HG02870 (cell line): ENCODE results near the gene TSHB.
"Not testable (repeated sequence)": the region's sequence is repeated elsewhere in the genome, so short reads cannot be mapped to it uniquely, and the experiment has no call there.

Experiments used
- ATAC-seq: cut with Tn5 transposase; IDR thresholded peaks from one replicate; pipeline ENCODE4 v1.9.1; 2021; ENCODE audit warnings: mild to moderate bottlenecking, moderate library complexity; ENCODE audit not compliant: unreplicated experiment

TSHB gene

DNA sequence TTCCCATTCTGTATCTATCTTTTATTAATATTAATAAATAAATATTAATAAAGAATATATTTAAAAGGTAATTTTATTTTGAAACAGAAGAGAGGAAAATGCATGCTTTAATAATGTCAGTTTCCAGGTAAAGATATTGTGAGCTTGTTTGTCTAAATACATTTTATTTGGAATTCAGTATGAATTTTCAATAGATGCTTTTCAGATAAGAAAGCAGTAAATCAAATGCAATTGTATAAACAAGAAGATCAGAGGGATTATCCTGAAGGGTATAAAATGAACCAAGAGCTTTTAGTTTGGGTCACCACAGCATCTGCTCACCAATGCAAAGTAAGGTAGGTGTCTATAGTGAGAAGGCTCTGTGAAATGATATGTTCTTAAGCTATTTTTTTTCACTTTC, at the start of gene TSHB:
Gene TSHB, plus strand, starts transcription at position 301 of the 400 bp plus-strand sequence. CDS start 3,537 bp downstream, outside the sequence.
- no peak for ATAC-seq

DNA sequence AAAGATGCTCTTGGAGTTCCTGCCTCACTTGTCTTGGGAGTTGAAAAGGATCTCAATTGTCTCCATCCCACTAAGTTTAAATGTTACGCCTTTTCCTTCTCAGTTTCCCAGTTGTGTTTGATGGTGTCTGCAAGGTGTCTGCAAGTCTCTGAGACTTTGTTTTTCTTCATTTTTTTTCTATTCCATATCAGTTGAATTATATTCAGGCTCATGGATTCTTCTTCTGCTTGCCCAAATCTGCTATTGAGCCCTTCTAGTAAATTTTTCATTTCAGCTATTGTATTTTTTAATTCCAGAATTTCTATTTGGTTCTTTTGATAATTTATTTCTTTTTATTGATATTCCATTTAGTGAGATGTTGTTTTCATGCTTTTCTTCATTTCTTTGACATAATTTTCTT, 47.4 kb upstream of the TSHB start:
- ATAC-seq: no peak

DNA sequence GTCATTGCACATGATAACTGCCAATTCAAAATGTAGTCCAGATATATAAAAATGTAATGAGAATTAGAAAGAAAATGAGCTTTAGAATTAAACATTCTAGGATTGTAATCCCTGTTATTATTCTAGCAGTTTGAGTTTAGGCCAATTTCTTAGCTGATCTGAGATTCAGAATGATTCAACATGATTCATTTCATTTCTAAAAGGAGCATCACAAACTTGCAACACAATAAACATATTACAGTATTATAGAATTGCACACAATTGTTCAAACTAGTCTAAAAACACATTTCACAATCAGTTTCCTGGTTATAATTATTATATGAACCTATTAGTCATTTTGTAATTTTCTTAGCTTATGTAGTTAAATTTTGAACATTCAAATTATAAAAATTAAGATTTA, 43.3 kb upstream of the TSHB start:
- ATAC-seq: no peak

DNA sequence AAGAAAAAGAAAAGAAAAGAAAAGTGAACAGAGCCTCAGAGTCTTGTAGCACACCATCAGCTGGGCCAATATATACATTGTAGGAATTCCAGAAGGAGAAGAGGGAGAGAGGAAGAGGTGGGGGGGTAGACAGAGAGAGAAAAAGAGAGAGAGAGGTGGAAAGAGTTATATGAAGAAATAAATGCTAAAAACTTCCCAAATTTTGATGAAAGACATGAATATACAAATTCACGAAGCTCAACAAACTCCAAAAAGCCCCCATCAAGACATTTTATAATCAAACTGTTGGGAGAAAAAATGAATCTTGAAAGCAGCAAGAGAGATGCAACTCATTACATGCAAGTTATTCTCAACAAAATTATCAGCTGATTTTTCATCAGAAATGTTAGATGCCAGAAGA, 41.5 kb upstream of the TSHB start:
- ATAC-seq: no peak

DNA sequence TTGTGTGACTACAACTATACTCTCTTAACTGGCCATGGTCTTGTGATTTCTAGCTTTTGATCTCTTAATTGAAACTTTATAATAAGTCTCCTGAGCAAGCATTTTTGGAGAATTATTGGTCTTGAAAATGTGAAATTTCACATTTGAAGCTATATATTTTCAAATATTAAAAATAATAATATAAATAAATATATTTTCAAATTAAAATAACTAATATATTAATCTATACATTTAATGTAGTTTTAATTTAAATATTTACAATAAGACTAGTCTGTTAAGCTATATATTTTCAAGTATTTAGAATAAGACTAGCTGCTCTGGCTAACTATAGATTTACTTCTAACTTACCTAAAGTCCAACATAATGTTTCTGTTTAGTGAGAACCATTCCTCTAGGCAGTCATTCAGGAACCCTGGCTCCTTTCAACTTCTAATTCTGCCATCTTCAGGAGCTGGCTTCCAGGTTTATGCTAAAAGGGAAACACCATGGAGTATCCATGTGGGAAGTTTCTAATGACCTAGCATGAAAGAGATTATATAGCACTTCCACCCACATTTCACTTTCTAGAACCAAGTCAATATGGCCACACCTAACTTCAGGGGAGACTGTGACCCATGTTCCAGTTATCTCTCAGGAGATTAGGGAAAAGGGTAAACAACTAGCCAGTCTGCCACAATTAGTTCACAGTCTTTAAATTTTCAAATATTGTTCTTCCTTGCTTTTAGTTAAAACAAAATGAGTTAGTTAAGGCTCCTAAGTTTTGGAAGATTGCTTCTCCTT, 31.9 kb upstream of the TSHB start:
- ATAC-seq: no peak

DNA sequence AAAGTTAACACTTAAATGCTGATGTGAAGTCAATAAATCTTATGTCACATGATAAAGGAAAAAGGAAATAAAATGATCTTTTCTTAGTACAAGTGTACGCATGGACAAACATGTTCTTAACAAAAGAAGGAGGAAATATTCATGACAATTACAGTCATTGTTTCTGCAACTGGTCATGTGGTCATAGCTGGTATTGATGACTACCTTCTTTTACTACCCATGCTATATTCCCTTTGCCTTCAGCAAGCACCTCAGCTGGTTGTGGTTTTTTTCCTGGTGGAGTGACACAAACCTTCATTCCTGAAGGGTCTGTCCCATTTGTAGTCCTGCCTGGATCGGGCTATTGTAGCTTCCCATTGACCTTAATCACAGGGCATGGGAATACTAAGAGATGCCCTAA, 23.4 kb upstream of the TSHB start:
- no peak for ATAC-seq

DNA sequence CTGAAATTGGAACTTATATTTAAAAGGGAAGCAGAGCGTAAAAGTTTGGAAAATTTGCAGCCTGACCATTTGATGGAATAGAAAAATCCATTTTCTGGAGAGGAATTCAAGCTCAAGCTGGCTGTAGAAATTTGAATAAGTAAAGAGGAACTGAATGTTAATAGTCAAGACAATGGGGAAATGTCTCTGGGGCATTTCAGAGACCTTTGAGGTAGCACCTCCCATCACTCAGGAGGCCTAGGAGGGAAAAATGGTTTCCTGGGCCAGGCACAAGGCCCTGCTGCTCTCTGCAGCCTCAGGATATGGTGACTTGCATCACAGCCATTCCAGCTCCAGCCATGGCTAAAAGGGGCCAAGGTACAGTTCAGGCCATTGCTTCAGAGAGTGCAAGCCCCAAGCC, 17.6 kb upstream of the TSHB start:
- no peak for ATAC-seq

DNA sequence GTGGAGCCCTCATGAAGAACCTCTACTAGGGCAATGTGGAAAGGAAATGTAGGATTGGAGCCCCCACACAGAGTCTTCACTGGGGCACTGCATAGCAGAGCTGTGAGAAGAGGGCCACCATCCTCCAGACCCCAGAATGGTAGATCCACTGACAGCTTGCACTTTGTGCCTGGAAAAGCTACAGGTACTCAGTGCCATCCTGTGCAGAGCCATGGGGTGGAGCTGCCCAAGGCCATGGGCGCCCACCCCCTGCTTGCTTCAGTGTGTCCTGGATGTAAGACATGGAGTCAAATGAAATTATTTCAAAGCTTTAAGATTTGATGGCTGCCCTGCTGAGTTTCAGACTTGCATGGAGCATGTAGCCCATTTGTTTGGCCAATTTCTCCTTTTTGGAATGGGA, 17.2 kb upstream of the TSHB start:
- ATAC-seq: no peak

DNA sequence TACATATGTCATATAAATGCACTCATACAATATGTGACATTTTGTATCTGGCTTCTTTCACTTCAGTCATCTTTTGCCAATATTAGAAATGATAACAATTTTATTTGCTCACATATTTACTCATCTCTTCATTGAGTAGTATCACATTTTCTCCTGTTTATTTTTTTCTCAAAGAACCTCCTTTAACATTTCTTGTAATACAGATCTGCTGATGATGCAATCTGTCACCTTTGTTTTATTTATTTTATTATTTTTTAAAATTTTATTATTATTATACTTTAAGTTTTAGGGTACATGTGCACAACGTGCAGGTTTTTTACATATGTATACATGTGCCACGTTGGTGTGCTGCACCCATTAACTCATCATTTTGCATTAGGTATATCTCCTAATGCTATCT, 15.8 kb upstream of the TSHB start:
- no peak for ATAC-seq

DNA sequence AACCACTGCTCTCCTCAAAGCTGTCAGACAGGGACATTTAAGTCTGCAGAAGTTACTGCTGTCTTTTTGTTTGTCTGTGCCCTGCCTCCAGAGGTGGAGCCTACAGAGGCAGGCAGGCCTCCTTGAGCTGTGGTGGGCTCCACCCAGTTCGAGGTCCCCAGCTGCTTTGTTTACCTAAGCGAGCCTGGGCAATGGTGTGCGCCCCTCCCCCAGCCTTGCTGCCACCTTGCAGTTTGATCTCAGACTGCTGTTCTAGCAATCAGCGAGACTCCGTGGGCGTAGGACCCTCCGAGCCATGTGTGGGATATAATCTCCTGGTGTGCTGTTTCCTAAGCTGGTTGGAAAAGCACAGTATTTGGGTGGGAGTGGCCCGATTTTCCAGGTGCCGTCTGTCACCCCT, 10.1 kb upstream of the TSHB start:
- ATAC-seq: not testable (repeated sequence)

DNA sequence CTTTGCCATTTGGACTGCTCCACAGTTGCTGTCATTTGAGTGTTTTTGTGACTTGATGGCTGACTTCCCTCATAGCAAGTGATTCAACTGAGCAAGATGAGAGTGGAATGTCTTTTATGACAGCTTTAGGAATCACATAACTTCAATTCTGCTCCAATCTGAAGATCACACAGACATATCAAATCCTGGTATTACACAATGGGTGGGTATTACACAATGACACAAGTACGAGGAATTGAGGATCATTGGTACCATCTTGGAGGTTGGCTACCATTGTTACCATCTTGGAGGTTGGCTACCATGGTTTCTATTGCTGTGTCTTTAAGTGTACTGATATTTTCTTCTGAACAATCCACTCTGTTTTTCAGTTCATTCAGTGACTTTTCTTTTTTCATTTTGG, 8.5 kb upstream of the TSHB start:
- no peak for ATAC-seq

DNA sequence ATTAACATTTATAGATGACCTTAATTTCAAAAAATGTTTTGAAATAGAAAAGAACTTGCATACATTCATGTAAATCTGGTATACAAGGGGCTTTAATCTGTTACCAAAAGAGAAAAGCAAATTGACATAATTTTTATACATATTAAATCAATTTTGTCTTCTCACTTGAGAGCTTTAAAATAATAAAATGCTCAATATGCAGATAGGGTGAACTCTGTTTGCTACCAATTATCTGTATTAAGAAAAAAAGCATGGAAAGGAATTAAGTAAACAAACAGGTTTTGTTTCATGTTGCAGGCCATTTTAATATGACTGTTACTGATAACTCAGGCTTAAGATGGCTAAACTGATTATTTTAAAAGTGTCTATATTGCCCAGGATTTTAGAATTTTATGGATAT, 6.0 kb upstream of the TSHB start:
- no peak for ATAC-seq

DNA sequence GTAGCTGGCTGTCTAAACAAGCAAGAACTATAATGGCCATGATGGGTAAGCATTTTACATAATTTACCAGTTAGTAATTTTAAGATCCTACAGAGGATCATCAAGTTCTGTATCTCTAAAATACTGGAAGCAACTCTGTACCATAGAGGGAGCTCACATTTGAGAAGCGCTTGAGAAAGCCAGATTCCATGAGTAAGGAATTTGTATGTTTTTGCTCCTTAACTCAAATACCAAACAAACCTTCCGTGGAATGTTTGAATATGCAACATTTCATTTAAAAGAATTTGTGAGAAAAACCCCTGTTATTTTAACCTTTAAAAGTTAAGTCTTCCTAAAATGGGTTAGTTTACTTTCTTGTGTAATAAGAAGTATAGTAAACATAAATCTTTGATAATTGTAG, 2.0 kb downstream of the TSHB start:
- ATAC-seq: no peak

DNA sequence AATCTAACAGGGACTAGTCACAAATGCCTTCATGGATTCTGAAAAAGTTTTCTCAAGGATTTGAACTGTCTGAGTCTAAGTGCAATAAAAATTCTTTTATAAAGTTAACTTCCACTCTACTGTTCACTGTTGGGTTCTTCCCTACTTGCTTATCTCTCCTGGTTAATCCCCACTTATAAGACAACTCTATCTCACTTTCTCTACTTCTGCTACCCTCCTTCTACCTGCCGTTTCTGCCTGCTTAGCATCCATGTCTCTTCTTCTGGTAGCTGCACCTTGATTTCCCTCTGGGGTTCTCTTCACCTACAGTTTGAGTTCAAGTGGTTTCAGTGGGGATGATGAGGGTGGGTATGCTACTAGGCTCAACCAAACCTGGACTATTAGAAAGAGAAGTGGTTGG, 6.0 kb downstream of the TSHB start:
- no peak for ATAC-seq

DNA sequence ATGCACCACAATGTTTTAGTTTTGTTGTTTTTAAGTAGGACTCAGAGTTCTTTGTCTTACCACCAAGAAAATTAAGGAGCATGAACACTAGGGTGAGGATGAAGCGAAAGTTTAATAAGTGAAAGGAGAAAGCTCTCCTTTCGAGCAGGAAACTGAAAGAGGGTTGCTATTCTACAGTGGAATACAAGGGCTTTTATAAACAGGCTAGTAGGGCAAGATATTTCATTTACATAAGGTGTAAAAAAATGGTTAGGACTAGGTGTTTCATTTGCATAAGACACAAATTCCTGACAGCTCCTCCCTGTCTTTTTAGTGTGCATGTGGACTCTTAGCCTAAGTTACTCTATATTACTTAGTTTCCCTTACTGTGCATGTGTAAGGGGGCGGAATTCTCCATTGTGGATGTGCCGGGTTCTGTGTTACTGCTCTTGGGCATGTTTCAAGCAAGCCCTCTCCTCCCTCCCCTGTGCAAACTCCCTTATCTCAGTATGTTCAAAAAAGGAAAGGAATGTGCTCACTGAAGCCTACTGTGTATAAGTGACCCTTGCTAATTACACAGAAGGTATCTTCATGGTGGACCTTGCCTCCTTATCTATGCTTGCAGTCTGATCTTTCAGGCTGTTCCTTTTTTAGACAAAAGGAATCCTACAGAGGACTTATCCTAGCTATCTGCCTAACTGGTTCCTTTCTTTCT, 7.3 kb downstream of the TSHB start:
- no peak for ATAC-seq

DNA sequence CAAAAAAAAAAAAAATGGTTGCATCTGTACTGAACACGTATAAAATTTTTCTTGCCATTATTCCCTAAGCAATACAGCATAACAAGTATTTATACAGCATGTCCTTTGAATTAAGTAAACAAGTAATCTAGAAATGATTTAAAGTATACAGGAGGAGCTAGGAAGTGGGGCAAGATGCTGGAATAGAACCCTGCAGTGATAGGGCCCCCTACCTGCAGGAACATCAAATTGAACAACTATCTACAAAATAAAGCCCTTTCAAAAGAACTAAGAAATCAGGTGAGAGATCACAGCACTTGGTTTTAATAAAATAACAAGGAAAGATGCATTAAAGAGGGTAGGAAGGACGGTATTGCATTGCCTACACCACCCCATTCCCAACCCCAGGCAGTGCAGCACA, 10.9 kb downstream of the TSHB start:
- ATAC-seq: no peak

DNA sequence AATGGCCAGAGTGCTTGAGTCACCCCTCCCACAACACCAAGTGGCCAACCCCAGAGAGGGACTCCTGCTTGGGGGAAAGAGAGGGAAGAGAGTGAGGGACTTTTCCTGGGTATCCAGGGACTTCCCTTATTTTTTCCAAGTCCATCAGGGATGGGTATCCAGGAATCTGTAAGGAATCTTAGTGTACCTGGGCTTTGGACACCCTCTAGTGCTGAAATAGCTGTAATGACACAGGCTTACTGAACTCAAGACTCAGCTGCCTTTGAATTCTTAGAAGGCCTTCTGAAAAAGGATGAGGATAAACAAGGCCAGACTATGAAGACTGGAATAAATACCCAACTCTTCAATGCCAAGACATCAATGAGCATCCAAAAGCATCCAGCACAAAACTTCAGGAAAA, 12.0 kb downstream of the TSHB start:
- no peak for ATAC-seq

DNA sequence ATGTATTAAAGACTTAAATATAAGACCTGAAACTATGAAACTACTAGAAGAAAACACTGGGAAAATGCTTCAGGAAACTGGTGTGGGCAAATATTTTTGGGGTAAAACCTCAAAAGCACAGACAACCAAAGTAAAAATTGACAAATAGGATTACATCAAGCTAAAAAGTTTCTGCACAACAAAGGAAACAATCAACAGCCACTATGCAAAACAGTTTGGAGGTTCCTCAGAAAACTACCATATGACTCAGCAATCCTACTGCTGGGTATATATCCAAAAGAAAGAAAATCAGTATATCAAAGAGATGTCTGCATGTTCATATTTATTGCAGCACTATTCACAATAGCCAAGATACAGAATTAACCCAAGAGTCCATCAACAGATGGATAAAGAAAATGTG, 17.1 kb downstream of the TSHB start:
- ATAC-seq: no peak

DNA sequence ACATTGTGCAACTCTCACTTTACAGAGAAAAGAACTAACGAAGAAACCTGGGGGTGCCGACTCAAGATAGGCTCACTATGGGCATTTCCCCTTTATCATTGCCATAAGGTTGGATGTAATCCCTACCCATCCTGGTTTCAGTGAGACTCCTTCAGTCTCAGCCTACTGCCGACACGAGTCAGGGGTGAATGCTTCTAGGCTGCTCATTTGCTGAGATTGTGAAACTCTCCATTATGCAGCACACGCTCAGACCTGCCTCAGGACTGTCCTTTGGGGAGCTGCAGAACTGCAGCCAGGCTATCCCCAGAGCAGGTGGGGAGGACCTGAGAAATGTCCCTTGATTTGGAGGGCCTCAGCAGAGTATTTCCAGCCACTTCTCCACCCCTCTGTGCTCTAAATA, 22.2 kb downstream of the TSHB start:
- no peak for ATAC-seq

DNA sequence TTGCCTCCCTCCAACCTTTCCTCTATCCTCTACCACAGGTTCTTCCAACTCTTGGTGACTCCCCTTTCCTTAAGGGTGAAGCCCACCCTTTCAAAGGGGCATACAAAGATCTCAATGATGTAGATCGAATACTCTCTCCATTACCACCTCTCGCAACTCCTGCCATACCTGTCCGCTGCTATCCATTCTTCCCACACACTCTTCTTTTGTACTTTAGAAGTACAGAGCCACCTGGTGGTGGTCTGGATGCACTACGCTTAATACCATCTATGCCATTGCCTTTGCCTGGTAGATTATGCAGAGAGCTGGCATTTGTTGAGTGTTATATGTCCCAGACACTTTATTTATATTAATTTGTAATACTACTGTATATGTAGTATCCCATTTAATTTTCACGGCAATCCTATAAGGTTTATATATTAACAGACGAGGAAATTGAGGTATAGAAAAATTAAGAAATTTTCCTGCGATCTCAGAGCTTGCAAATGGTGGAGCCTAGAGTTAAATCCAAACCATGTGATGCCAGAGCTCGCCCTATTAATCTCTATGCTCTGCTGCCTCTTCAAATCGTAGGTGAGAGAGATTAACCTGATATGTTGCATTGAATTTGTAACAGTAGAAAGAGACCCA, 22.9 kb downstream of the TSHB start:
- ATAC-seq: peak; percentile 92

DNA sequence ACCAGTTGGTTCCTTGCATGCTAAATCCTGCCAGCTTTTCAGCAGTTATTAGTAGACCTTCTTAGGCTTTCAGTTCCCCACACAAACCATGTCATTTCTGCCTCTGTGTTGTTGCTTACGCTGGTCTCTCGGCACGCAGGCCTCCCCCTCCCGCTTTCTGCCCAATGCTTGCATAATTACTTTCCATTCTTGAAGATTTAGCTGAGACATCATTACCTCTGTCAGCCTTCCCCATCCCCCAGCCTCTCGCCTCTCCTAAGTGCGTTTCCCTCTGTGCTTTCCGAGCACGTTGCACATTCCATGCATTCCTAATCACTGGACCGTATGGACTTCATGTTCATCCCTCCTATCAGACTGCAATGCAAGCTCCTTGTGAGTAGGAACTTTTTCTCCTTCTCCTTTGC, 26.8 kb downstream of the TSHB start:
- no peak for ATAC-seq

DNA sequence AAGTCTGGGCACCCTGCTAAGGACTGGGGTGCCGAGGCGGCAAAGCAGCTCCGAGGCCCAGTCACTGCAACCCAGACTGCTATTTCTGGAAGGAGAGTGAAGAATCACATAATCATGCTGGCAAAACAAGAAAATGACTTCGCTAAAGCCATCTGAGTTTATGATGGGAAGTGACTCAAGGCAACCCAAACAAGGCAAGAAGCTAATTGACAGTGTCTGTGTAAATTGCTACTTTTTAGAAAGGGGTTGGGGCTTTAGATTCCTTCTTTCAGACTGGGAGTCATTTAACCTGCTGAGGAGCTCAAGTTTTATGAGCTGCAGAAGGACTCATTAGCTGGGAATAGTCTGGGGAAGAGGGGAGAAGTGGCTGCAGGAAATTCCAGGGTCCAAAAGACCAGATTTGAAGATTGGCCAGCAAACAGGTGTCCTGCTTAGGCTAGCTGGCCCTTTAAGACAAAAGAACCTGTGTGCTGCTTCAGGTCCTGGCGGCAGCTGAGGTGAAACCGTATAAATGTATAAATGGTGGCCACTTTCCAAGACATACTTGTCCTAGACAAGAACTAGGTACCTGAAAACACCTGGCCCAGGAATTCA, 28.1 kb downstream of the TSHB start:
- ATAC-seq: no peak
